Kidney (tissue), 14 donors: ENCODE measurements around the gene TMEM178A. TPM values are rescaled to one million over a fixed set of nuclear protein-coding genes. Genes with fewer than 3 reads are reported as not detected.

ENCODE experiments used
- DNase-seq, 5 donors: peaks; one replicate each; pipeline ENCODE4 v3.0.0-alpha.2; 2013 to 2020
- FAIRE-seq: peaks from 2 replicates; lab custom pipeline; 2012; peaks lifted over from hg19 to GRCh38; lab: Jason Lieb, UNC
- H3K27ac ChIP-seq, 2 donors: one replicate each; pipeline ENCODE4 v1.7.0; 2013; ENCODE audit warnings: low read depth in 2 of 2, low read length in 2 of 2, inconsistent platforms in 1 of 2
- H3K27me3 ChIP-seq: one replicate; pipeline ENCODE4 v1.7.1; 2013; ENCODE audit warnings: low read length, inconsistent platforms; ENCODE audit not compliant: control insufficient read depth, insufficient read depth
- H3K36me3 ChIP-seq, 3 donors: one replicate each; pipeline versions ENCODE4 v1.7.0 to v1.7.1; 2013; ENCODE audit warnings: low read length in 3 of 3, control low read depth in 1 of 3, inconsistent platforms in 1 of 3; ENCODE audit not compliant: insufficient read depth in 3 of 3, control insufficient read depth in 2 of 3
- H3K4me1 ChIP-seq, 3 donors: one replicate each; pipeline versions ENCODE4 v1.7.0 to v1.7.1; 2013; ENCODE audit warnings: low read length in 3 of 3, inconsistent platforms in 1 of 3, low read depth in 1 of 3; ENCODE audit not compliant: control insufficient read depth in 2 of 3, insufficient read depth in 2 of 3
- H3K4me3 ChIP-seq, 3 donors: one replicate each; pipeline versions ENCODE4 v1.7.0 to v1.8.1; 2013; ENCODE audit warnings: low read length in 3 of 3, control low read depth in 1 of 3, inconsistent platforms in 1 of 3
- H3K9ac ChIP-seq, 3 donors: one replicate each; pipeline versions ENCODE4 v1.7.0 to v1.7.1; 2013; ENCODE audit warnings: low read length in 3 of 3, control low read depth in 1 of 3, inconsistent platforms in 1 of 3
- H3K9me3 ChIP-seq, 3 donors: one replicate each; pipeline versions ENCODE4 v1.7.0 to v1.7.1; 2013; ENCODE audit warnings: low read length in 3 of 3, control low read depth in 1 of 3, inconsistent platforms in 1 of 3; ENCODE audit not compliant: control insufficient read depth in 2 of 3, insufficient read depth in 1 of 3
- CTCF ChIP-seq: IDR thresholded peaks from 3 replicates; pipeline ENCODE4 v1.5.1; 2012; ENCODE audit warnings: mild to moderate bottlenecking, moderate library complexity, borderline replicate concordance; ENCODE audit not compliant: insufficient read depth; ENCODE audit errors: extremely low read depth
- intact Hi-C: fragments of 100-400 bp; cut with DNase I; formaldehyde crosslinking; loops from one replicate; pipeline ENCODE4 v1.11.1; 2022
- polyA plus RNA-seq: library from polyadenylated mRNA; stranded (reverse); fragments of 350-450 nt; fragmentation: Illumina TruSeq; extraction: RNeasy Lipid Tissue Mini Kit (QIAGEN cat#74804); gene quantifications from one replicate; pipeline ENCODE4 v1.2.3, GENCODE V29; 2014; ENCODE audit warnings: low read depth, low replicate concordance; ENCODE audit not compliant: insufficient read depth
- total RNA-seq: library from RNA; stranded (reverse); fragmentation: NEBNext Ultra II Directional; extraction: Animal tissue kit (Norgen Biotek cat#: 25700); gene quantifications from one replicate; pipeline ENCODE4 v1.2.1, GENCODE V29; 2021
- donor health status: control.
- donor health status: control.
- donor health status: control.
- donor health status: control.
- donor health status: control.
- donor health status: DM: yes; HTN: yes; CAD: no.
- donor health status: Normal renal cell carcinoma (clear cell type).

Gene TMEM178A
- total and polyA plus RNA-seq, 2 donors from 2014 or later: 5.7 to 48.0 TPM

DNA sequence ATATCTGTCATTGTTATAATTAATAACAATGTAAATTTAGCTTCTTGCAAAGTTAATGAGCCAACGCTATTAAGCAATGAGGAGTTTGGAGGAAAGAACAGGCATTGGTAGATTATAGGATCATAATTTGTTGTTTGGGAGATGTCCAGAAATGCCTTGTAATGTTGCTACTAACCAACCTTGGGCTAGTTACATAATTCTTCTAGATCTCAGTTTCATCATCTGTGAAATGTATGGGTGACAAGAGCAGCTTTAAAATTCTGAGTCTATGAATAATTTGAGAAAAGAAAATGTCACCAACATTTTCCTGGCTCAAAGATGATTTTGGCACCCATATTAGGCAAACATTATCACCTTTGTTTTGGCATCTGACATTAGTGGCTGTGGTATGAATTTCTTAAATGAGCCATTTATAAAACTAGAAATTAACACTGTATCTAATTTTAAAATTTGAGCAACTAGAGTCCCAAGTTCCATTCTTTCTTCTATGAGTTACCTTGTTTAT lies 2.9 kb downstream of the TMEM178A start:
- Histone ChIP-seq H3K4me1 (peaks cover 2 to 6% (median 4%) of the 10 kb centered on the region in 3 donors), H3K4me3 (no peak overlapping the region), H3K27ac (no peak overlapping the region), H3K9ac (no peak overlapping the region), H3K9me3 (no peaks in the 10 kb centered on the region), H3K27me3 (no peaks in the 10 kb centered on the region), H3K36me3 (no peaks in the 10 kb centered on the region)
- intact Hi-C loops: no loop called here
- no peak for TF ChIP-seq CTCF
- FAIRE-seq (no peak), DNase-seq (no peak)

GRCh38 chr2:39671604-39672003 lies 5.9 kb downstream of the TMEM178A start:
- H3K27me3 ChIP-seq: no peaks in the 10 kb centered on the region
- no peak overlapping the region for H3K4me3 ChIP-seq
- no peak for TF ChIP-seq CTCF
- DNase-seq (no peak), FAIRE-seq (no peak)
- intact Hi-C loops: no loop called here
- no peaks in the 10 kb centered on the region for H3K9me3 ChIP-seq
- H3K4me1 ChIP-seq: peaks cover 2 to 5% (median 4%) of the 10 kb centered on the region in 3 donors
- H3K9ac ChIP-seq: no peak overlapping the region
- no peak overlapping the region for H3K27ac ChIP-seq
- no peaks in the 10 kb centered on the region for H3K36me3 ChIP-seq

- no peaks in the 10 kb centered on the region for H3K9me3 ChIP-seq
- H3K27ac ChIP-seq: no peak overlapping the region
- no peak for FAIRE-seq
- no peak overlapping the region for H3K4me3 ChIP-seq
- TF ChIP-seq CTCF: no peak
- intact Hi-C loops: no loop called here
- no peaks in the 10 kb centered on the region for H3K4me1 ChIP-seq
- no peaks in the 10 kb centered on the region for H3K27me3 ChIP-seq
- H3K9ac ChIP-seq: no peak overlapping the region
- no peak for DNase-seq
- H3K36me3 ChIP-seq: no peaks in the 10 kb centered on the region
Observed at GRCh38 chr2:39673018-39673417, 7.3 kb downstream of the TMEM178A start.

DNA sequence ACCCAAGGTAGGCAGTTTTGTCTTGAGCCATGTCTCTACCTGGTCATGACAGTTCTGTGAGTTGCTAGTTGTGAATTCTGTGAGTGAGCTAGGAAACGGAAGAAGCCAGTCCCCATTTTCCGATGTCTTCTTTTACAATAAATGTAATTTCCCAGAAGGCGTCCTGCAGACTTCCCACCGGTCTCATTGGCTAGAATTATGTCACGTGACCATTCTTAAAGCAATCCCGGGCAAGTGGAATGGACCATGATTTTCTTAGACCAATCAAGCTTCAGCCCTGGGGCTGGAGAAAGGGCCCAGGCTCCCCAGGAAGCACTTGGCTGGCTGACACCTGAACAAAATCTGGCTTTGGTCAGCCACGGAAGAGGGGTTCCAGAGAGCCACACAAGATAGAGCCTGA lies 10.6 kb downstream of the TMEM178A start:
- Histone ChIP-seq H3K4me1 (no peaks in the 10 kb centered on the region), H3K27me3 (no peaks in the 10 kb centered on the region), H3K27ac (no peak overlapping the region), H3K9ac (no peak overlapping the region), H3K9me3 (no peaks in the 10 kb centered on the region), H3K4me3 (no peak overlapping the region), H3K36me3 (no peaks in the 10 kb centered on the region)
- no peak for TF ChIP-seq CTCF
- intact Hi-C loops: no loop called here
- FAIRE-seq (no peak), DNase-seq (no peak)
